Activated CD4-positive, alpha-beta T cell treated with anti-CD3 and anti-CD28 coated beads for 48 hours (primary cell): Measurements from ENCODE around the gene PCSK9.
A peak's percentile ranks its signal among the peaks of the same experiment; 100 is the strongest.

Experiments
- DNase-seq: peaks from one replicate; pipeline ENCODE4 v3.0.0-alpha.2; 2020

The PCSK9 gene

DNA sequence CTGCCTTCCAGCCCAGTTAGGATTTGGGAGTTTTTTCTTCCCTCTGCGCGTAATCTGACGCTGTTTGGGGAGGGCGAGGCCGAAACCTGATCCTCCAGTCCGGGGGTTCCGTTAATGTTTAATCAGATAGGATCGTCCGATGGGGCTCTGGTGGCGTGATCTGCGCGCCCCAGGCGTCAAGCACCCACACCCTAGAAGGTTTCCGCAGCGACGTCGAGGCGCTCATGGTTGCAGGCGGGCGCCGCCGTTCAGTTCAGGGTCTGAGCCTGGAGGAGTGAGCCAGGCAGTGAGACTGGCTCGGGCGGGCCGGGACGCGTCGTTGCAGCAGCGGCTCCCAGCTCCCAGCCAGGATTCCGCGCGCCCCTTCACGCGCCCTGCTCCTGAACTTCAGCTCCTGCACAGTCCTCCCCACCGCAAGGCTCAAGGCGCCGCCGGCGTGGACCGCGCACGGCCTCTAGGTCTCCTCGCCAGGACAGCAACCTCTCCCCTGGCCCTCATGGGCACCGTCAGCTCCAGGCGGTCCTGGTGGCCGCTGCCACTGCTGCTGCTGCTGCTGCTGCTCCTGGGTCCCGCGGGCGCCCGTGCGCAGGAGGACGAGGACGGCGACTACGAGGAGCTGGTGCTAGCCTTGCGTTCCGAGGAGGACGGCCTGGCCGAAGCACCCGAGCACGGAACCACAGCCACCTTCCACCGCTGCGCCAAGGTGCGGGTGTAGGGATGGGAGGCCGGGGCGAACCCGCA lies at the start of gene PCSK9:
PCSK9 (plus strand) TSS at position 207 of the 741 bp plus-strand sequence; CDS start at position 497, 290 bp downstream.
- no peak for DNase-seq

DNA sequence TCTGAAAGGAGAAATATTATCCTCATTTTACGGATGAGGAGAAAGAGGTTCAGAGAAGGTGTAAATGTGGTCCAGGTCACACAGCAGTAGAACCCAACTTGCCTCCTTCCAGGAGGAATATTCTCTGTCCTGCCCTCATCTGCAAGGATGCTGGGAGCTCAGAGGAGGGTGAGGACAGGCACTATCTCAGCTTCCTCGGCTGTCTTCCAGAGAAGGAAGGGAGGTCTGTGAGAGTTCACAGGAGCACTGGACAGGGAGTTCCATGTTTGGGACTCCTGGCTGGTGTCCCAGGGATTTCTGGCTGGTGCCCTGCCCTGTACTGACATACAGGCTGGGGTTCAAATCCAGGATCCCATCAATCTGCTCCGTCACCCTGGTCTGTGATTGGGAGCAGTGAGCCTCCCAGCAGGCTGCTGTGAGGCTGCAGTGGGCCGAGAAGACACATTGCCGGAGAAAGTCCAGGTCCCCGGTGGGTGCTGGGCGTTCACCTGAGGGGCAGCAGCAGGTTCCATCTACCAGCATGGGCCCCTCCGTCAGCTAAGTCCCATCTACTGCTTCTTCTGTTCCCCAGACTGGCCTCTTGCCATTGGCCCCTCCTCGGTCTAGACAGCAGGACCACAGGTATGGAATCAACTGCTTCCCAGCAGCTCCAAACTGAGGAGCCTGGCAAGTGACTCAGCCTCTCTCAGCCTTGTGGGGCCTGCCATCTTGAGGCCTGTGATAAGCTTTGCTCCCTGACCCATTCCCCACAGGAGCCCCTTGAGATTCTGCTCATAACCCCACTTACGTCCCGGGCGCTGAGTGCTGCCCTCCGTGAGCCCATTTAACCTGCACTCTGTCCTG lies 49.2 kb upstream of the PCSK9 start:
- DNase-seq = no peak

DNA sequence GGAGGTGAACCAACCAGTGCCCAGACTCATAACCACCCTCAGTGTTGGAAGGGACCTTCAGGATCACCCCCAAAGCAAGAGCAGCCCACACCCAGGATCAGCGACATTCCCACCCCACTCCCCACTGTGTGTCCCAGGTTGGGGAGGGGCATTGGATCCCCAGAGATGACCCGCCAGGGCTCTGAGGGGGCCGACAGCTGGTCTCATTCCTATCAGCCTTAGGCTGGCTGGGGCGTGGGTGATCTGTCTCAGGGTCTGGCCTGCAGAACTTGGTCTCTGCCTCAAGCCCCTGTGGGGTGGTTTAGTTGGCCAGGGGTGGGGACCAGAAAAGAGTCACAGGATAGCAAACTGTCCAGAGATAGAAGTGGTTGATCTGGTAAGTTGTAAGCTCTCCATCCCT lies 48.4 kb upstream of the PCSK9 start:
- no peak for DNase-seq

DNA sequence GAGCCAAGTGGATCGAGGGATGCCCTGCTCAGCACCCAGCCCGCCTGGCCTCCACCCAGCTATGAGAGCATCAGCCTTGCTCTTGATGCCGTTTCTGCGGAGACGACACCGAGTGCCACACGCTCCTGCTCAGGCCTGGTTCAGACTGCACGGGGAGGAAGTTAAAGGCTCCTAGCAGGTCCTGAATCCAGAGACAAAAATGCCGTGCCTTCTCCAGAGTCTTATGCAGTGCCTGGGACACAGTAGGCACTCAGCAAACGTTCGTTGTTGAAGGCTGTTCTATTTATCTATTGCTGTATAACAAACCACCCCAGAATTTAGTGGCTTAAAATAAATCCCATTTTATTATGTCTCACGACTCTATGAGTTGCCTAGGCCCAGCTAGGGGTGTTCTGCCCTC lies 47.4 kb upstream of the PCSK9 start:
- DNase-seq = no peak

DNA sequence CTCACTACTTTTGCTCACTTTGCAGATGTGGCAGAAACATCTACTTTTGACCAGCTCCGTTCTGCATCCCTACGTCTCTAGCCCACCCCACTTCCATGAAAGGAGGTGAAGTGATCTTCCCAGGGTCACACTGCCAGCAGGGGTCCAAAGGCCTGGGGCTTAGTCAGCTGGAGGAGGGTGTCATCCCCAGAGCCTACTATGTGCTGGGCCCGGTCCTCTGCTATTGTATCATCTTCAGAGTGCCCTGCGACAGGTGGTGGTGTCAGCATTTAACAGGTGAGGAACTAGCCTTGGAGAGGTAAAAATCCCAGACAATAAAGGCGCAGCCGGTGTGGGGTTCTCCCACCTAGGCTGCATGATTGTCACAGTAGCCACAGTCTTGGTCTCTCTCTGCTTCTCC lies 46.2 kb upstream of the PCSK9 start:
- no peak for DNase-seq

DNA sequence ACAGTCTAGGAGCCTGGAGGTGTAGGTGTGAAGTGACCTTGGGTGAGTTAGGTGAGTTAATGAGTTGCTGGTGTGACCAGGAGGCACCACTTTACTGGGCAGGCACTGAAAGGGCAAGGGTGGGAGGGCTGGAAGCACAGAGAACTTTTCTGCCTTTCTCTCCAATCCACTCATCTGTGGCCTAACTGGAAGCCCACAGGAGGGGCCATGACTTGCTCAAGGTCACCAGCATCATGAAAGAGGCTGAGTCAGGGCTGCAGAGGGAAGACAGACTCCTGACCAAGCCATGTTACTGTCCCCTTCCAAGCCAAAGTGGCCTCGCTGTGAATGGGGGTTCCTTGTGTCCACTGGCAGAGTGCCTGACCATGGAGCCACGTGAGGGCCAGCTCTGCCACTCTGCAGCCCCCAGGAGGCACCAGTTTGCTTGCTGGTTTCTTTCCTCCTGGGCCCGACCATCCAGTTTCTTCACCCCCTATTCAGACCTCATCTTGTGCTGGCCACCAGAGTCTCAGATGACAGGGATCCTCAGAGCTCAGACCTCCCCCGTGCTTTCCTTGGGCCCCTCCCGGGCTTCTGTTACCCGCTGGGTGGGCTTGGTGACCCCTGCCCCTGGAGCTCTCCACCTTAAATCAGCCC lies 44.9 kb upstream of the PCSK9 start:
- DNase-seq = no peak

DNA sequence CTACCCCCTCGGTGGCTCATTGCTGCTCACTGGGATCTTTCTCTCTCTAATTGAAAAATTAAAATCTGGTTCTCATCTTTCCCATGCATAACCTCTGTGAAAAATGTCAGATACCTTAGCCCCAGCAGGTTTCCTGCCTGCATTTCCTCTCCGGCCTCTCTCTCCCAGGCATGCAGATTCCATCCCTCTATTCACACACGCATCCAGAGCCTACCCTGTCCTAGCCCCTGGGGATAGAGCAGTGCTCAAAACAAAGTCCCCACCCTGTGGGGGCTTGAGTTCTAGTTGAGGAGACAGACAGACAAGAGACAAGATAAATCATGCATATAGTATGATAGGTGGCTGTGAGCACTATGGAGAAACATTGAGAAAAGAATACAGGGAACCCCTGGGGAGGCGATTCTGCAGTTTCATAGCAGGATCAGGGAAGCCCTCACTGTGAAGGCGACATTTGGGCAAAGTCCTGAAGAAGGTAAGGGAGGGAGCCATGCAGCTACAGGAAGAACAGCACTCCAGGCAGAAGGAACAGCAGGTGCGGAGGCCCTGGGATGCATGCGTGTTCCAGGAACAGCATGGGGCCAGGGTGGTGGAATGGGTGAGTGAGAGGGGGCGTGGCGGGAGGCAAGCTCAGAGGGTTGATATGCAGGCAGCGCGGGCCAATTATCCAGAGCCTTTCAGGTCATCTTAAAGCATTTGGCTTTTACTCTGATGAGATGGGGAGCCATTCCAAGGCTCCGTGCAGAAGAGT lies 44.2 kb upstream of the PCSK9 start:
- DNase-seq = no peak

DNA sequence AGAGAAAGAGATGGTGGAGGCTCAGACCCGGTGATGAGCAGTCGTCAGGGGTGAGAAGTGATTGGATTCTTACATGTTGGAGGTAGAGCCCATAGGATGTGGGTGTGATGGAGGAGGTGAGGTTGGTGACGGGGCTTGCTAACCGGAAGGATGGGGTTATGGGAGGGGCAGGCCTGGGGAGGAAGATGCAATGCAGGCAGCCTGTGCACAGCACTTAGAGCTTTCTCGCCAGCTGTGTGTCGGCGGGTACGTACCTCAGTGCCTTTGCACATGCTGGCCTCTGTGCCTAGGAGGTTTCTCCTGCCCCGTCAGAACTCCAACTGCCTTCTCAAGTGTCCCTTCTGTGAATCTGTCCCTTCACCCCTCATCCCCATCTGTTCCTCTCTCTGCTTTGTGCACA lies 43.5 kb upstream of the PCSK9 start:
- peak; percentile 35 for DNase-seq

GRCh38 chr1:54996359-54996868 lies 42.9 kb upstream of the PCSK9 start:
- DNase-seq = peak; percentile 91

- no peak for DNase-seq
Observed at GRCh38 chr1:54996869-54997710, 42.3 kb upstream of the PCSK9 start.

GRCh38 chr1:54997711-54997986 lies 41.7 kb upstream of the PCSK9 start:
- DNase-seq = no peak

DNA sequence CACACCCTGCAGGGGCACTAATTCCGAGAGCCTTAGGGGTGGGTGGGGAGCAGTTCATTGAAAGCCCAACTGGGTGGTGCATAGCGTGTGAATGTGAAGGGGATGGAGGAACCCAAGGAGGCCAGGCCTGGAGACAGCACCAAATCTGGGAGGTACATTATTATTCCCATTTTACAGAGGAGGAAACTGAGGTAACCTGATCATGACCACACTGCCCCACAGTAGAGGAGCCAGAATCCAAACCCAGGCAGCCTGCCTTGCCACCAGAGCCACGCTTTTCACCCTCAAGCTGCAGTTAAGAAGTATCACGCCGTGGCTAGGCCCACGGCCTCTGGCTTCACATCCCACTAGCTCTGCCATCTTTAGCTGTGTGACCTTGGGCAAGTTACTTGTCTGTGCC lies 41.2 kb upstream of the PCSK9 start:
- no peak for DNase-seq

GRCh38 chr1:54998677-54999076 lies 40.7 kb upstream of the PCSK9 start, which contains the start of gene BSND:
Gene BSND, plus strand, starts transcription at chr1:54998933. Its CDS starts 254 bp downstream, at chr1:54999187.
- no peak for DNase-seq

- DNase-seq = no peak
Observed at GRCh38 chr1:55000110-55001085, 39.0 kb upstream of the PCSK9 start.

GRCh38 chr1:55001311-55001710 lies 38.0 kb upstream of the PCSK9 start:
- DNase-seq = no peak

DNA sequence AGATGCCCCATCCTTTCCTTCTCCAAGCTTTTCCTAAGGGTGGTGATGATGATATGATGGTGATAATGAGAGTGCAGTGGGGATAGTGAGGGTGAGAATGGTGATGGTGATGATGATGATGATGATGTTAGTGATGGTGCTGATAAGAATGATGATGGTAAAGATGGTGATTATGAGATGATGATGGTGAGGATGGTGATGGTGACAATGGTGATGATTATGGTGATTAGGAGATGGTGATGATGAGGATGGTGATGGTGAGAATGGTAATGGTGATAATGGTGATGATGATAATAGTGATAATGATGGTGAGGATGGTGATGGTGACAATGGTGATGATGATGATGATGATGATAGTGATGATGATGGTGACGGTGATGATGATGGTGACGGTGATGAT lies 36.7 kb upstream of the PCSK9 start:
- no peak for DNase-seq

DNA sequence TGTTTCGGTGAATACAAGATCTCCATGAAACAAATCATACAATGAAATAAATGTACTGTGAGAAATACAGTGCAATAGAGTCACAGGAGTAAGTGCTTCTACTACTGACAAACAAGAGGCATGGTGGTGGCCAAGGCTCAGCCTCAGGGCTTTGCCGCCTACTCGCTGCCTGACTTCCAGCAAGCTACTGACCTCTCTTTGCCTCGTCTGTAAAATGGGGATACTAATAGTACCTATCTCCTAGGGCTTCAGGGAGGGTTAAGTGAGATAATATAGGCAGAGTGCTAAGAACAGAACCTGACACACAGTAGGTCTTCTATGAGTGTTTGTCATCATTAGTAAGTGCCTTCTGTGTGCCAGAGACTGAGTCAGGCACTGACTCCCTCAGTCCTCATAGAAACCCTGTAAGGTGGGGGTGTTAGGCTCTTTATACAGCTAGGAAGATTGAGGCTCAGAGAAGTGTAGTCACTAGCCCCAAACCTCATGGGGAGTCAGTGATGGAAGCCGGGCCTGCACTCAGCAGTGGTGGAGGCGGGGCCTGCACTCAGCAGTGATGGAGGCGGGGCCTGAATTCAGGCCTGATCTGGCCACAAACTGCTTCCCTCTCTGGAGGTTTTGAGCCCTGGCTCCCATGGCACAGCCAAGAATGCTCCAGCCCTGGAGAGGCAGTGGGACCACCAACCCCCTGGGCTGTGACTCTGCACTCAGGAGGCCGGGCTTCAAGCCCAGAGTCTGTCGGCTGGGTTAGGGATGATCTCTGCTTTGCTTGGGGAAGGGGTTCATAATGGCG lies 33.8 kb upstream of the PCSK9 start:
- peak; percentile 21 for DNase-seq

DNA sequence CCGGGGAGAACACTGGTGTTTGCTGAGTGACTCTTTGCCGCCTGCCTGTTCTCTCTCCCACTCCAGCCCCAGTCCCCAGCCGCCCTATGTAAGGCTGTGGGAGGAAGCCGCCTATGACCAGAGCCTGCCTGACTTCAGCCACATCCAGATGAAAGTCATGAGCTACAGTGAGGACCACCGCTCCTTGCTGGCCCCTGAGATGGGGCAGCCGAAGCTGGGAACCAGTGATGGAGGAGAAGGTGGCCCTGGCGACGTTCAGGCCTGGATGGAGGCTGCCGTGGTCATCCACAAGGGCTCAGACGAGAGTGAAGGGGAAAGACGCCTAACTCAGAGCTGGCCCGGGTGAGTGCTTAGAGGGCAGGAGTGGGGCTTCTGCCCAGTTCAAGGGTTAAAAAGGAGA lies 32.4 kb upstream of the PCSK9 start:
- no peak for DNase-seq

DNA sequence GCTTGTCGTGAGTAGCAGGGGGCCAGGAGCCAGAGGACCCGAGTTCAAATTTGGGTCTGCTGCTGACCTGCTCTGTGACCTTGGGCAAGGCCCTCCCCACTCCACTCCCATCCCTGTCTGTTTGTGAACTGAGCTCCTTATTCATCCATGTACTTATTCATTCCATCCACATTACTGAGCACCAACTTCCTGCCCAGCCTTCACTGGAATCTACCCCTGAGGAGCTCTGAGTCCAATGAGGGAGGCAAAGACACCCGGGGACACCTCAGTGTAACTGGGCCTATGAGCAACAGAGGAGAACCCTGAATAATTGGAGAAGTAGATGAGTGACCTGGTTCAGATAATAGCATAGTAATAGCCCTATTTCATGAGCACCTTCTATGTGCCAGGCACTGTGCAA lies 31.7 kb upstream of the PCSK9 start:
- no peak for DNase-seq
